ENCODE results near the gene LEUTX. TPM values are rescaled to one million over a fixed set of nuclear protein-coding genes. Genes with fewer than 3 reads are reported as not detected.

Gene LEUTX
- total RNA-seq, 1 donor from 2014 or later: not detected

DNA sequence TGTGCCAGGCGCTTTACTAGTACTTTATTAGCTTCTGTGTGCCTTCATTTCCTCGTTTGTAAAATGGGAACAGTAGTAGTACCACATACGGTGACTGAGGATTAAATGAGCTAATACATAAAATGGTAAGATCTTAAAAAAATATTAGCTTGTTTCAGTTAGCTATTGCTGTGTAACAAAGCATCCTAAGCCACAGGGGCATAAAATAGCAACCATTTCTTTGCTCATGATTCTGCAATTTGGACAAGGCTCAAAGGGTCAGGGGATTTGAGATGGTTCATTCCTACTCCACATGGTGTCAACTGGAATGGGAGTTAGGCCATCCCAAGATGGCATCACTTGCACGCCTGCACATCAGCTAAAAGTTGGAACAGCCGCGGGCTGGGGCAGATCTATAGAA is 42.0 kb downstream of the LEUTX start:
- no peak for DNase-seq (ENCODE audit: low read depth in 2 of 2)

- DNase-seq (ENCODE audit: low read depth in 2 of 2): no peak
Measured at GRCh38 chr19:39823686-39824085, 45.0 kb downstream of the LEUTX start.

DNA sequence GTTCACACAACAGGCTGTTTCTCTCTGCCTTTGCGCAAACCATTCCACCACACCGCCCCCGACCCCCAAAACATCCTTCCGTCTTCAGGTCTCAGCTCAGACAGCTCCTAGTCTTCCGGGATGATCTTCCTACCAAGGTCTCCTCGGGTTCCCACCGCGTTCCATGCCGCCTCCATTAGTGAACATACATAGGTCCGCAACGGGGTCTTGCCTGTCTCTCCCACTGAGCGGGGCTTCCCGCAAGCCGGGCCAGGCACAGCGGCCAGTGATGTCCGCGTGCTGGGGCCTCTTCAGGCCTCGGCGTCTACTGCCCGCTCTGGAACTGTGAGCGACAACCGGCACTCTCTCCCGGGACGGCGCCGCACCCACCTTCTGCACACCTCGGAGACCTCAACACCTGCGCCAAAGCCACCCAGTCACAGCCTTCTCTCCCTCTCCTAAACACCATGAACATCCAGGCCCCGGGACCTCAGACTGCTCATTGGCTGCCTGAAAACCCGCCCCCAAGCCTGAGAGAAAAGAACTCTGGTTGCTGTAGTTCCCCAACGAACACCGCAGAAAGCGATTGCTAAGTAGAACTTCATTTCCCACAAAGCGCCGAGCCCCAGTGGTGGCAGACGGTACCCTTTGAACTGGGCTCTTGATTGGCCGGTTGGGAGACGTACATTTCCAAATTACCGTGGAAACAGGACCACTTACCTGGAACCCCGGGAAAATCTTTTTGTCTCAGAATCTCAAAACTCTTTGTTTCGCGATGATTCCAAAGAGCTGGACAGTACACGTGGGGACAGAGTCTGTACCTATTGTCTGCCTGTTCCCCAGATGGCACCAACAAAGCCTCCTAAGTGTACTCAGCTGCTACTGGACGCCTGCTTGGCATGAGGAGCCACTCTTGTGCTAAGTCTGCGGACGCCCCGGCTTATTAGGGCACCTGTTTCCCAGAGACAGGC is 45.8 kb downstream of the LEUTX start:
- DNase-seq (ENCODE audit: low read depth in 2 of 2): peak; percentile 93 to 94

GRCh38 chr19:39825093-39825463 is 46.4 kb downstream of the LEUTX start:
- DNase-seq (ENCODE audit: low read depth in 2 of 2): no peak

DNA sequence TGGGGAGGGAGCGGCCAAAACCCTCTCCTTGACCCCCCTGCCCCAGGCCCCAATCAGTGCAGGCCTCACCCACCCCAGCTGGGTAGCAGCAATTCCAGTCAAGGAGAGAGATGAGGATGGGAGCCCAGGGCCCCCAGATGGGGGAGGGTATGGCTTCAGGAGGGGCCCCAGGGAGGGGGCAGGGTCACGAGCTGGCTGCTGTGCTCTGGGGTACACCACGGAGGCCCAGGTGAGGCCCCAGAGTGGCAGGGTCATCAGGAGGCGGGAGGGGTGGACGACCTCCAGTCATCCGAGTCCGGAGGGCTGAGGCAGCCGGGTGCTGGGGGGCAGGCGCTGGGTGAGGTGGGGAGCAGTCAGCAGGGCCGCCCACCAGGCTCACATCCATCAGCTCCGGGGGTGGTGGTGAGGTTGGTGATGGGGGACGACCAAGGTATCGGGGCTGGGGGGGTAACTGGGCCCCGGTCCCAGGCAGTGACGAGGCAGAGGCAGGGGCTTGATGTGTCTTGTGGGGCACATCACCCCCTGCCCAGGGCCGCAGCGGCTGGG is 47.0 kb downstream of the LEUTX start:
- no peak for DNase-seq (ENCODE audit: low read depth in 2 of 2)

DNA sequence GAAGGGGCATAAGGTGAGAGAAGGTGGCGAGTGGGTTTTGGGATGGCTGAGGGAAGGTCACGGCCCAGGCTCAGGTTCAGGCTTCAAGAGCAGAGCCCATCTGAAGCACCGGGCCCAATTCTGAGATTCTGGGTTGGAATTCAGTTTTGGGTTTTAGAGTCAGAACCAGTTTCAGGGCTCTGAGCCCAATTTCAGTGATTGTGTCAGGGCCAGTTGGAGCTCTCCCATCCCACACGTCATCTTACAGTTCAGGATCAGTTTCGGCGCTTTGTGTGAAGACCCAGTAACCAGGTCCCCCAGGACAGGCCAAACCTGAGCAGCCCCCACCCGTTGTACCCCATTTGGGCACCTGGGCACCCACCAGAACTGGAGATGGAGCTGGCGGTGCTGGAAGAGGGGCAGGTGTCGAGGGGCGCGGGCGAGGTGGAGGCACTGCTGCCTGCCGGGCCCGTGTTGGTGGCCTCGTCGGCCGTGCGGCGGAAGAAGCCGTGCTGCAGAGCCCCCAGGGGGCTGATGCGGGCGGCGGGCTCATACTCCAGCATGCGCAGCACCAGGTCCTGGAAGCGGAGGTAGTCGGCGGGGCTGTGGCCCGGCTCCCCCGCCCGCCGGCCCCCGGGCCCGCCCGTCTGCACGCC is 47.8 kb downstream of the LEUTX start:
- DNase-seq (ENCODE audit: low read depth in 2 of 2): no peak

DNA sequence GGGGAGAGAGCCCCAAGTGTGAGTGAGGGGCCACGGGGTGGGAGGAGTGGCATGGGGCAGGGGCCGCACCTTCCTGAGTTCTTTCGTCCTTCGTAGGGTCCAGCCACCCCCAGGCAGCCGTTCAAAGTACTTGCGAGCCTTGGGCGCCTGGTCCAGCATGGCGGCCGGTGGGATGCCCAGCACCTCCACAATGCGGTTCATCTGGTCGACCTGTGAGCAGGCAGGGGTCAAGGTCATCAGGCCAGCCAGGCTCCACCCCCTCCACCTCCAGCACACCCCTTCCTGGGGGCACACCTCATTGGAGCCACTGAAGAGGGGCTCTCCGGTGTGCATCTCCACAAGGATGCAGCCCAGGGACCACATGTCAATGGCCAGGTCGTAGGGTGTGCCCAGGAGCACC is 48.6 kb downstream of the LEUTX start:
- DNase-seq (ENCODE audit: low read depth in 2 of 2): no peak

- no peak for DNase-seq (ENCODE audit: low read depth in 2 of 2)
Measured at GRCh38 chr19:39828015-39828653, 49.5 kb downstream of the LEUTX start.

GRCh38 chr19:39828654-39829032 is 50.0 kb downstream of the LEUTX start:
- no peak for DNase-seq (ENCODE audit: low read depth in 2 of 2)

DNA sequence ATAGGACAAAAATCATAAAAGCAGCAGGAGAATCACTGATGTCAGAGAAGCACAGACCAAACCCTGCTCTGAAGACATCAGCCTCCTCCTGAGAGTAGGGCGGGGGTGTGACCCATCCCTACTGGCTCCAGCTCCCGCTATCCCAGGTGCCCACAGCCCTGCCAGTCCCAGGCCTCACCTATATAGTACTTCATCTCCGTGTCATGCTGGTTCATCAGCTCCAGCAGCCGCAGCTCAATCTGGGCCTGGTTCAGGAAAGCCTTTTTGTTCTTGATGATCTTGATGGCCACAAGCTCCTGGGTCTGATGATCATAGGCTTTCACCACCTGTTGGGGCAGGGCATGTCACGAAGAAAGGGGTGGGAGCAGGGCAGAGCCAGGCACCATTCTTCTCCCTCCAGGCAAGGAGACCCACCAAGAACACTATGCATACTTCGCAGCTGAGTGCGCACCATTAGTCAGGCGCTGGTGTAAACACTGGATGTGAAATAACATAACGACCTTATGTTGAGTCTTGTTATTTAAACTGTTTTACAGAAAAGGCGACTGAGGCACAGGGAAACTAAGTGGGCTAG is 51.1 kb downstream of the LEUTX start:
- no peak for DNase-seq (ENCODE audit: low read depth in 2 of 2)

GRCh38 chr19:39830406-39830805 is 51.8 kb downstream of the LEUTX start:
- DNase-seq (ENCODE audit: low read depth in 2 of 2): no peak

- DNase-seq (ENCODE audit: low read depth in 2 of 2): no peak
Measured at GRCh38 chr19:39830847-39831246, 52.2 kb downstream of the LEUTX start.

DNA sequence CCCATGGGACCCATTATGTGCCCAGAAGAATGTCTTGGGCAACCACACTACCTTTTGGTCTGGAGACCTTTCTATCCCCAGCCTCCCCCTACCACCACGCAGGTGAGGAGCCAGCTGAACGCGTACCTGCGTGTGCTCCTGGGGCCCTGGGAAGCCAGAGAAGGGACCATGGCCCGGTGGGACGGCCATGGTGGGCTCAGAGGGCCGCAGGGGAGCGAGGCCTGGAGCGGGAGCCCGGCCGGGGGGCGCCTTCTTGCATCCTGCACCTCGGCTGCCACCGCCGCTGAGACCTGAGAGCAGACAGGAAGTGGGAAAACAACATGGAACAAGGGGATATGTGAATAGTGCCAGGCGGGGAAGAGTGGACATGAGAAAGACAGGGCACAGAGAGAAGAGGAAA is 53.0 kb downstream of the LEUTX start:
- no peak for DNase-seq (ENCODE audit: low read depth in 2 of 2)

GRCh38 chr19:39832341-39833083 is 53.9 kb downstream of the LEUTX start:
- DNase-seq (ENCODE audit: low read depth in 2 of 2): no peak

GRCh38 chr19:39833160-39833463 is 54.5 kb downstream of the LEUTX start:
- DNase-seq (ENCODE audit: low read depth in 2 of 2): no peak

GRCh38 chr19:39833464-39834286 is 55.0 kb downstream of the LEUTX start, which contains the start of gene DYRK1B:
DYRK1B (minus strand) TSS chr19:39834162; CDS start chr19:39831867, 2,295 bp downstream.
- DNase-seq (ENCODE audit: low read depth in 2 of 2): peak; percentile 99

GRCh38 chr19:39834287-39834841 is 55.7 kb downstream of the LEUTX start:
- DNase-seq (ENCODE audit: low read depth in 2 of 2): no peak
